ENCODE results near the gene SERPINA4.

SERPINA4 gene

GRCh38 chr14:94591871-94592270 lies 30.6 kb downstream of the SERPINA4 start:
- no peak for TF ChIP-seq CTCF (conservative IDR thresholded peaks at IDR 0.05; ENCODE audit: low read depth, low read length)
- H3K4me3 ChIP-seq (ENCODE audit: low read length): no peak overlapping the region
- no peak for DNase-seq (ENCODE audit: low read depth)

- no peak for TF ChIP-seq CTCF (conservative IDR thresholded peaks at IDR 0.05; ENCODE audit: low read depth, low read length)
- DNase-seq (ENCODE audit: low read depth): no peak
- H3K4me3 ChIP-seq (ENCODE audit: low read length): no peak overlapping the region
Measured at GRCh38 chr14:94592457-94592856, 31.2 kb downstream of the SERPINA4 start.

- no peak for TF ChIP-seq CTCF (conservative IDR thresholded peaks at IDR 0.05; ENCODE audit: low read depth, low read length)
- no peak overlapping the region for H3K4me3 ChIP-seq (ENCODE audit: low read length)
- no peak for DNase-seq (ENCODE audit: low read depth)
Measured at GRCh38 chr14:94593376-94593748, 32.1 kb downstream of the SERPINA4 start.

- no peak for TF ChIP-seq CTCF (conservative IDR thresholded peaks at IDR 0.05; ENCODE audit: low read depth, low read length)
- no peak for DNase-seq (ENCODE audit: low read depth)
- no peak overlapping the region for H3K4me3 ChIP-seq (ENCODE audit: low read length)
Measured at GRCh38 chr14:94593749-94594431, 32.6 kb downstream of the SERPINA4 start.

GRCh38 chr14:94594441-94594840 lies 33.2 kb downstream of the SERPINA4 start:
- H3K4me3 ChIP-seq (ENCODE audit: low read length): no peak overlapping the region
- no peak for DNase-seq (ENCODE audit: low read depth)
- no peak for TF ChIP-seq CTCF (conservative IDR thresholded peaks at IDR 0.05; ENCODE audit: low read depth, low read length)

- TF ChIP-seq CTCF (conservative IDR thresholded peaks at IDR 0.05; ENCODE audit: low read depth, low read length): no peak
- no peak overlapping the region for H3K4me3 ChIP-seq (ENCODE audit: low read length)
- no peak for DNase-seq (ENCODE audit: low read depth)
Measured at GRCh38 chr14:94595912-94596311, 34.7 kb downstream of the SERPINA4 start.

GRCh38 chr14:94596361-94596760 lies 35.1 kb downstream of the SERPINA4 start:
- no peak overlapping the region for H3K4me3 ChIP-seq (ENCODE audit: low read length)
- no peak for TF ChIP-seq CTCF (conservative IDR thresholded peaks at IDR 0.05; ENCODE audit: low read depth, low read length)
- no peak for DNase-seq (ENCODE audit: low read depth)
